ENCODE results near the gene NKX6-2.
"Not testable (repeated sequence)": the region's sequence is repeated elsewhere in the genome, so short reads cannot be mapped to it uniquely, and the experiment has no call there.

The NKX6-2 gene

GRCh38 chr10:132785723-132786475, at the start of gene NKX6-2:
Gene NKX6-2 (minus strand): TSS chr10:132786147. CDS start chr10:132785948, 199 bp downstream.
- DNase-seq = no peak

GRCh38 chr10:132834891-132835847, 49.2 kb upstream of the NKX6-2 start:
- no peak for DNase-seq

DNA sequence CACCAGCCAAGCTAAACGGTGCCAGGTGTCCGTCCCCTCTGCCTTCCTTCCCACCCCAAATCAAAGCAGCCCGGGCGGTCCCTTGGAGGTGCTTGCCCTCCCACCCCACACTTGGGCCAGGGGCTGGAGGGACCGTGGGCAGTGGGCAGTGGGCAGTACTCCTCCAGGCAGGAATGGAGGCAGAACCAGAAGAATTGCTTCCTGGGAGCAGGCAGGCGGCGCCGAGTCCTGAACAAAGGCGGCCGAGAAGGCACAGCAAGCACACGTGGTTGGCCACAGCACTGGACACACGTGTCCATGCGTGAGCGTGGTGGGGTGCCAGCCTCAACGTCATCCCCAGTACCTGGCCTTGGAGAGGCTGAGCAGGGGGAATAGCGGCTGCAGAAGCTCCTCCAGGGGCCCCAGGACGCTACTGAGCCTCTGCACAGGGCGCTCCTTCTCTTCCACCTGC, 48.4 kb upstream of the NKX6-2 start:
- no peak for DNase-seq

- no peak for DNase-seq
Measured at GRCh38 chr10:132833421-132834111, 47.6 kb upstream of the NKX6-2 start.

GRCh38 chr10:132832186-132832969, 46.4 kb upstream of the NKX6-2 start:
- no peak for DNase-seq

DNA sequence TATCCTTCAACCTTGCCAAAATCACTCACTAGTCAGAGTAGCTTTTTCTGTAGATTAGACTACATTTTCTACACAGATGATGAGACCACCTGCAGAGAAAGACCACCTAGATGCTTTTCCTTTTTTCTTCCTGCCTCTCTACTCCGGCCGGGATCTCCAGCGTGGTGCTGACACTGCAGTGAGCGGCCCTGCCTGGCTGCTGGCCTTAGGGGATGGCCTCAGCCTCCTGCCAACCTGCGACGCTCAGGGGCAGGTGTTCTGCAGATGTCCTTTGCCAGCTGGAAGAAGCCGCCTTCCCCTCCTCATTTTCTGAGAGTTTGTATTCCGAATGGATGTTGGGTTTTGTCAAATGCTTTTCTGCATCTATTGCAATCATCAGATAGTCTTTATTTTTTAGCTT, 43.5 kb upstream of the NKX6-2 start:
- no peak for DNase-seq

DNA sequence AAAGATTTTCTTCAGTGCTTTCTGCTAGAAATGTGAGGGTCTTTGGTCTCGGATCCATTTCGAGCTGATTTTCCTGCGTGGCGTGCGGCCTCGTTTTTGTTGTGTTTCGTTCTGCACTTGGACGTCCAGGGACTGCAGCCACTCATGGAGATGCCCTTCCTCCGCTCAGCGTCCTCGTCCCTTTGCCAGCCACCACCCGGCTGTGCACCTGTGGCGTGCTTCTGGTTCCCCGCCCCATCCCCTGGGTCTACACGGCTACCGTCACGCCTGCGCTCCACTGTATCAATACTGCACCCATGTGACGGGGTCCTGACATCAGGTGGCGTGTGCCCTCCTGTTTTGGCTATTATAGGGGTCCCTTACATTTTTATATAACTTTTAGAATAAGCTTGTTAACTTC, 42.7 kb upstream of the NKX6-2 start:
- DNase-seq = no peak

GRCh38 chr10:132827861-132828539, 42.1 kb upstream of the NKX6-2 start:
- DNase-seq = no peak

- DNase-seq = no peak
Measured at GRCh38 chr10:132827423-132827789, 41.5 kb upstream of the NKX6-2 start.

GRCh38 chr10:132826524-132827422, 40.8 kb upstream of the NKX6-2 start:
- no peak for DNase-seq

DNA sequence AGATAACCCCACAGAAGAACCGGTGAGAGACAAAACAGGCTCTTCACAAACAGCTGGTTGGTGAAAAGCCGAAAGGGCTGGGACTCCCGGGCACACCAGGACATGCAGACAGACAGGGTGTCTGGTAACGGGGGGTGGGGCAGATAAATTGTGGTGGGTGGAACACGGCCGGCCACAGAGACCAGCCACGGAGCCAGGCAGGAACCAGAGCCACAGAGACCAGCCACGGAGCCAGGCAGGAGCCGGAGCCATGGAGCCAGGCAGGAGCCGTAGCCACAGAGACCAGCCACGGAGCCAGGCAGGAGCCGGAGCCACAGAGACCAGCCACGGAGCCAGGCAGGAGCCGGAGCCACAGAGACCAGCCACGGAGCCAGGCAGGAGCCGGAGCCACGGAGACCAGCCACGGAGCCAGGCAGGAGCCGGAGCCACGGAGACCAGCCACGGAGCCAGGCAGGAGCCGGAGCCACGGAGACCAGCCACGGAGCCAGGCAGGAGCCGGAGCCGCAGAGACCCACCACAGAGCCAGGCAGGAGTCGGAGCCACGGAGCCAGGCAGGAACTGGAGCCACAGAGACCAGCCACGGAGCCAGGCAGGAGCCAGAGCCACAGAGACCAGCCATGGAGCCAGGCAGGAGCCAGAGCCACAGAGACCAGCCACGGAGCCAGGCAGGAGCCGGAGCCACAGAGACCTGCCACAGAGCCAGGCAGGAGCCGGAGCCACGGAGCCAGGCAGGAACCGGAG, 40.0 kb upstream of the NKX6-2 start:
- not testable (repeated sequence) for DNase-seq

DNA sequence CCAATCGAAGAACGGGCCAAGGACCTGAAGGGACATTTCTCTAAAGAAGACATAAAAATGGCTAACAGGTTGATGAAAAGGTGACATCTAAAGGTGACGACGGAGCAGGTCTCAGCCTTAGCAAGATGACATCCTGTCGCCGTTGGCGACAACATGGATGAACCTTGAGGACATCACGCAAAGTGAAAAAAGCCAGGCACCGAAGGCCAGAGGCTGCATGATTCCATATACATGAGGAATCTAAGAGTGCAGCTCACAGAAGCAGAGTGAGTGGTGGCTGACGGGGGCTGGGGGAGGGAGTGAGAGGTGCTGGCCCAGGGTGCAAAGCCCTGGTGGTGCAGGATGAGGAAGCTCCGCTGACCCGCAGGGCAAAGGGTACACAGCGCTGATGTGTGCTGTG, 34.1 kb upstream of the NKX6-2 start:
- DNase-seq = no peak

- DNase-seq = no peak
Measured at GRCh38 chr10:132817701-132818211, 31.8 kb upstream of the NKX6-2 start.

GRCh38 chr10:132816718-132817117, 30.8 kb upstream of the NKX6-2 start:
- no peak for DNase-seq

DNA sequence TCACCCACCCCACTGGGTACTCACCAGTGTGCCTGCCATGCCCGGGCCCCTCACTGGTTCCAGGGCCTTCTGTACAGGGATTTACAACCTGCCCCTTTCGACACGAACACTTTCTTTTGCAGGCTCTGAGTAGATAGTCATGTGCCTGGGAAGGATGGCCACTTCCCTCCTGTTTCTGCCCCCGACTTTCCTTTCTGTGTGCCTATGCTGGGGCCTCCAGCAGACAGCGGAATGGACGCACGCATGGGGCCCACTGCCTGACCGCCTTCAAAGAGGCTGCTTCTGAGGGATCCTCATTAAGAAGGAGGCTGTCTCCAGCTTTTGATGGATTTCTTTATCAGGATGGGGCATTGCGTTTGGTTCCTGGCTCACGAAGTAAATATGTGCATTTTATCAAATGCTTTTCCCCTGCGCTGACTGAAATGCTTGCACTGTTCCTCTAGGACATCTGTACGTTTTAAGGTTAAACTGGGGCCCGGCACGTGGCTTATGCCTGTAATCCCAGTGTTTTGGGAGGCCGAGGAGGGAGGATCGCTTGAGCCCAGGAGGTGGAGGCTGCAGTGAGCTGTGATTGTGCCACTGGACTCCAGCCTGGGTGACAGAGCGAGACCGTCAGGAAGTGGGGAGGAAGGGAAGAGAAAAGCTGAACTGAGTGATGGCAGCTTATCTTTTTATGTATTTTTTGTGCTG, 29.4 kb upstream of the NKX6-2 start:
- no peak for DNase-seq

- DNase-seq = no peak
Measured at GRCh38 chr10:132814469-132814856, 28.5 kb upstream of the NKX6-2 start.

DNA sequence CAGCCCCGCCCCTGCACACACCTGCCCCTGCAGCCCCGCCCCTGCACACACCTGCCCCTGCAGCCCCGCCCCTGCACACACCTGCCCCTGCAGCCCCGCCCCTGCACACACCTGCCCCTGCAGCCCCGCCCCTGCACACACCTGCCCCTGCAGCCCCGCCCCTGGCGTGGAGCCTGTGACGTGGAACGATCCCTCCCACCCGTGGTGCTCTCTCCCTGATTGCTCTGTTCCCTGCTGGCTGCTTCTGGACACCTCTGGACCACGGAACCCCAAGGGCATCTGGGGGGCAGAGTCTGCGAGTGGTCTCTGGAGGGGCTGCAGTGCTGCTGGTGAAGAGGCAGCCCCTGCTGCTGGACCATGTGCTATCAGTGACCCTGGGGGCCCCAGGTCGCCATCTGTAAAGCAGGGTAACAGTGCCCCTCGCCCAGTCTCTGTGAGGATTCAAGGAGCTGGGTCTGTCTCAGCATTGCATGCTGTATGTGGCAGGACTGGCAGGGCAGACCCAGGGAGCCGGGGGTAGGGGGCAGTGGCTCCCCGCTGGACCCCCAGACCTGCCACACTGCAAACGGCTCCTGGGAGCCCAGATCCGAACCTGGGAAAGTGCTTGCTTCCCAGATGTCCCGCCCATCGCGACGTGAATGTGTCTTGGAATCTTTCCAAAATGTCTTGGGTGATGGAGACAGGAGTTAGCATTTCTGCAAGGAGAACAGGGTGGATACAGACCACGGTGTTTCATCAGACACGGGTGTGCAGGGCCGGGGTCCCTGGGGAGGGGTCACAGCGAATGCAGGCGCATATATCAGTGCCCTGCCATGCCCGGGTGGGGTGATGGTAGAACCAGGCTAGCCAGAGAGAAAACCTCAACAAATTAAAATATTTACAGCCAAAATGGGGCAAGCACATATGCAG, 27.9 kb upstream of the NKX6-2 start:
- no peak for DNase-seq

- no peak for DNase-seq
Measured at GRCh38 chr10:132813001-132813401, 27.1 kb upstream of the NKX6-2 start.

All from DMS79 treated with DMSO at 0.1 percent for 48 hours (cell line).